Measurements from ENCODE around the gene RIMS4.

DNA sequence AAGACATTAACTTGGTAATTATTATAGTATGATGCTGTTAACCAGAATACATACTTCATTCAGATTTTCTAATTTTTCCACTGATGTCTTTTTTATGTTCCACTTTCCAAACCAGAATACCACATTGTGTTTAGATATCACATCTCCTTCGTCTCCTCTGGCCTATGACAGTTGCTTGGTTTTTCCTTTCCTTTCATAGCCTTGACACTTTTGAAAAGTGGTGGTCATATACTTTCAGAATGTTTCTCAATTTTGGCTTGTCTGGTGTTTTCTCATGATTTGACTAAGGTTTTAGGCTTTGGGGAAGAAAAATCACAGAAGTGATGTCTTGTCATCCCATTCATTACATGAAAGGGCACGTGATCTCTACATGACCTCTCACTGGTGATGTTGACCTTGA, 24.3 kb upstream of the RIMS4 start:
- TF ChIP-seq, protein P1, sequence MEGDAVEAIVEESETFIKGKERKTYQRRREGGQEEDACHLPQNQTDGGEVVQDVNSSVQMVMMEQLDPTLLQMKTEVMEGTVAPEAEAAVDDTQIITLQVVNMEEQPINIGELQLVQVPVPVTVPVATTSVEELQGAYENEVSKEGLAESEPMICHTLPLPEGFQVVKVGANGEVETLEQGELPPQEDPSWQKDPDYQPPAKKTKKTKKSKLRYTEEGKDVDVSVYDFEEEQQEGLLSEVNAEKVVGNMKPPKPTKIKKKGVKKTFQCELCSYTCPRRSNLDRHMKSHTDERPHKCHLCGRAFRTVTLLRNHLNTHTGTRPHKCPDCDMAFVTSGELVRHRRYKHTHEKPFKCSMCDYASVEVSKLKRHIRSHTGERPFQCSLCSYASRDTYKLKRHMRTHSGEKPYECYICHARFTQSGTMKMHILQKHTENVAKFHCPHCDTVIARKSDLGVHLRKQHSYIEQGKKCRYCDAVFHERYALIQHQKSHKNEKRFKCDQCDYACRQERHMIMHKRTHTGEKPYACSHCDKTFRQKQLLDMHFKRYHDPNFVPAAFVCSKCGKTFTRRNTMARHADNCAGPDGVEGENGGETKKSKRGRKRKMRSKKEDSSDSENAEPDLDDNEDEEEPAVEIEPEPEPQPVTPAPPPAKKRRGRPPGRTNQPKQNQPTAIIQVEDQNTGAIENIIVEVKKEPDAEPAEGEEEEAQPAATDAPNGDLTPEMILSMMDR (IDR thresholded peaks at IDR 0.05) = no peak
- no peak for TF ChIP-seq POLR2A (IDR thresholded peaks at IDR 0.05)
- no peak for TF ChIP-seq EP300 (IDR thresholded peaks at IDR 0.05; ENCODE audit: low read depth)
